A549 (cell line): ENCODE results near the gene PEX14.

ENCODE experiments used
- CTCF ChIP-seq: fragments of >200 bp; sonication (Bioruptor Twin); formaldehyde crosslinking; IDR thresholded peaks from 3 replicates; pipeline ENCODE4 v1.5.1; 2016
- EHMT2 ChIP-seq: fragments of 200-600 bp; sonication (generic); IDR thresholded peaks from 2 replicates; pipeline ENCODE4 v1.6.1; 2016; ENCODE audit warnings: antibody characterized with exemption, low read depth, mild to moderate bottlenecking, moderate library complexity
- EP300 ChIP-seq, 2 experiments: fragments of >200 bp; sonication (Bioruptor Twin); formaldehyde crosslinking; IDR thresholded peaks; 2 replicates in 1 of 2; 3 replicates in 1 of 2; pipeline ENCODE4 v1.6.1; 2016 to 2017
- FOXS1 ChIP-seq: fragments of 250-450 bp; sonication (Bioruptor Pico); IDR thresholded peaks from 2 replicates; pipeline ENCODE4 v1.5.0; 2020; ENCODE audit warnings: mild to moderate bottlenecking, moderate library complexity
- HES2 ChIP-seq: fragments of >200 bp; sonication (Bioruptor Twin); formaldehyde crosslinking; IDR thresholded peaks from 2 replicates; pipeline ENCODE4 v1.6.1; 2016
- KDM1A ChIP-seq: fragments of 200-600 bp; sonication (generic); IDR thresholded peaks from 2 replicates; pipeline ENCODE4 v1.6.1; 2016; ENCODE audit warnings: low read depth, mild to moderate bottlenecking
- MAFK ChIP-seq: fragments of 450-650 bp; IDR thresholded peaks from 2 replicates; pipeline ENCODE4 v1.6.1; 2014; ENCODE audit not compliant: partially characterized antibody
- MAZ ChIP-seq: fragments of 150-350 bp; IDR thresholded peaks from 2 replicates; pipeline ENCODE4 v1.6.1; 2014; ENCODE audit warnings: antibody characterized with exemption, low read depth, low read length, borderline replicate concordance
- MYC ChIP-seq: IDR thresholded peaks from 2 replicates; pipeline ENCODE4 v1.6.1; 2012; ENCODE audit warnings: mild to moderate bottlenecking, inconsistent platforms, low read length, improper control_type of control experiment, borderline replicate concordance
- POLR2A ChIP-seq: IDR thresholded peaks from 2 replicates; pipeline ENCODE4 v1.6.1; 2012; ENCODE audit warnings: mild to moderate bottlenecking, low read length
- RCOR1 ChIP-seq: fragments of 150-350 bp; IDR thresholded peaks from 2 replicates; pipeline ENCODE4 v1.6.1; 2014; ENCODE audit warnings: antibody characterized with exemption, low read length, low read depth
- ZFP36 ChIP-seq: fragments of 450-650 bp; IDR thresholded peaks from 2 replicates; pipeline ENCODE4 v1.6.1; 2014; ENCODE audit warnings: borderline replicate concordance; ENCODE audit not compliant: partially characterized antibody

- no peak for TF ChIP-seq POLR2A
- no peak for TF ChIP-seq CTCF
- TF ChIP-seq EP300 (IDR thresholded peaks at IDR 0.05): no peak
- TF ChIP-seq EHMT2: no peak
- no peak for TF ChIP-seq FOXS1
- no peak for TF ChIP-seq MAFK
- no peak for TF ChIP-seq ZFP36
- TF ChIP-seq KDM1A: no peak
- TF ChIP-seq MYC: no peak
- TF ChIP-seq MAZ: no peak
- TF ChIP-seq RCOR1: no peak
- no peak for TF ChIP-seq HES2
These were observed 18.7 kb upstream of the PEX14 start for GRCh38 chr1:10456048-10456447.
